ENCODE results near the gene KCNG4. TPM values are rescaled to one million over a fixed set of nuclear protein-coding genes. Genes with fewer than 3 reads are reported as not detected.

The KCNG4 gene
- polyA plus RNA-seq, 1 donor from 2014 or later, result not detected

DNA sequence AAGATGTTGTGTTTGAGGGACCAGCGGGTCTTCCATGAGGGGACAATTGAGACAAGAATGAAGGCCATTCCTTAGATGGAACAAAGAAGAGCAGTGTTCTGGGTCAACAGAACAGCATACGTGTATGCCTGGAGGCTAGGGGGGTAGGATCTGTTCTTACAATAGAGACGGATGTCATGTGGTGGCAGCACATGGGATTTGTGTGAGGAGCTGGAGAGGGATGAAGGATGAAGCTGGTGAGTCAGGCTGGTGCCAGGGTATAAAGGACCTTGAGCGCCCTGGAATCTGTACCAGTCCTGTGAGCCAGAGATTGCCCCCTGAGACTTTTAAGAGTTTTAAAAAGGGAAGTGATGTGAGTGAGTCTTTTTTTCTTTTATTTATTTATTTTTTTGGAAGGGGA, 32.1 kb upstream of the KCNG4 start:
- Mint-ChIP-seq H3K36me3 (no peaks in the 10 kb centered on the region), H3K4me1 (no peaks in the 10 kb centered on the region), H3K27ac (no peak overlapping the region), H3K4me3 (no peak overlapping the region), H3K27me3 (peaks cover 12% of the 10 kb centered on the region), H3K9me3 (no peaks in the 10 kb centered on the region)

DNA sequence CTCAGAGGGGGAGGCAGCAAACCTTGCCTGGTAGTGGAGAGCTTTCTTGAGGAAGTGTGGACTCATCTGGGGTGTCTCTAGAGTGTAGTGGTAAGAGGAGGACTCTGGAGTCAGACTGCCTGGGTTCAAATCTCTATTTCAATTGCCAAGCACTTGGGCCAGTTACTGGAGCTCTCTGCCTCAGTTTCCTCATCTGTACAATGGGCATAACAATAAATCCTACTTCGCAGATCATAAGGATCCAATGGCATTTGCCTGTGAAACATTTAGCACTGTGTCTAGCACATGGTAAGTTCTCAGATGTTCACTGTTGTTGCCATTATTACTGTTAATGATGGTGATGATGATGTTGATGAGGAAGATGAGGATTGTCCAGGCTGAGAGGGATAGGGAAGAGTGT, 31.2 kb upstream of the KCNG4 start:
- peaks cover 11% of the 10 kb centered on the region for H3K27me3 Mint-ChIP-seq
- no peak overlapping the region for H3K4me3 Mint-ChIP-seq

DNA sequence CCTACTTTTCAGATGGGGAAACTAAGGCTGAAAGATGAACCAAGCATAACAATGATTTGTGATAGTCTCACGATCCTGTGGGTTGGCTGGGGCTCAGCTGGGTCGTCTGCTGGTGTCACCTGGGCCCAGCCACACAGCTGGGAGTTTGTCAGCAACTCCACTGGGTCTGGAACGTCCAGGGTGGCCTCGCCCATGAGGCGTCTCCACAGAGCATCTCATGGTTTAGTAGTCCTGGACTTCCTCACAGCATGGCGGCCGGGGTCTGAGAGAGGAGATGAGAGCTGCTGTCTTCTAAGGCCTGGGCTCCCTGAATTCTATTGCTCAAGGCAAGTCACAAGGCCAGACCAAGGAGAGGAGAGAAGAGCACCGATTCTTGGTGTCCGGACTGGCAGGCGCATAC, 30.7 kb upstream of the KCNG4 start:
- no peaks in the 10 kb centered on the region for H3K4me1 Mint-ChIP-seq
- peaks cover 6% of the 10 kb centered on the region for H3K27me3 Mint-ChIP-seq
- H3K36me3 Mint-ChIP-seq, result no peaks in the 10 kb centered on the region
- peak overlapping the region in 1 of 4 donors; percentile 1 for H3K4me3 Mint-ChIP-seq
- no peaks in the 10 kb centered on the region for H3K9me3 Mint-ChIP-seq
- H3K27ac Mint-ChIP-seq, result no peak overlapping the region

More for the DNA sequence above, 31.2 kb upstream of the KCNG4 start:
- Mint-ChIP-seq H3K9me3 (no peaks in the 10 kb centered on the region), H3K4me1 (no peaks in the 10 kb centered on the region), H3K36me3 (no peaks in the 10 kb centered on the region), H3K27ac (no peak overlapping the region)

DNA sequence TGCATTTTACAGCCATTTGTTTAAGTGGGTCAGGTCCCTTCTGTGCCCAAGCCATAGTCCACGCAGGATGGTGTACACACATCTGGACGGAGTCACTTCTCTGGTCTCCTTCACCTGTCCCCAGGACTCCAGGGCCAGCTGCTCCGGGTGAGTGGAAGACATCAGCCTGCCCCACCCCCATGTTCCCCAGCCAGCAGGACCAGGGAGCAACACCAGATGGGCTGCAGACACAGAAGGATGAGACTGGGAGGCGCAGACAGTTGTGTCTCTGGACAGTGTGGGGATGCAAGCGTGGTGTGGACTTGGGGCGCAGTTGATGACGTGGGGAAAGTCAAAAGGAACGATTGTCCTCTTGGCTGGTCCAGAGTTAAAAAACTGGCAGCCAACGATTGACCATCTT, 30.3 kb upstream of the KCNG4 start:
- Mint-ChIP-seq H3K27ac (no peak overlapping the region), H3K27me3 (peaks cover 4% of the 10 kb centered on the region), H3K36me3 (no peaks in the 10 kb centered on the region), H3K9me3 (no peaks in the 10 kb centered on the region), H3K4me3 (no peak overlapping the region), H3K4me1 (no peaks in the 10 kb centered on the region)

DNA sequence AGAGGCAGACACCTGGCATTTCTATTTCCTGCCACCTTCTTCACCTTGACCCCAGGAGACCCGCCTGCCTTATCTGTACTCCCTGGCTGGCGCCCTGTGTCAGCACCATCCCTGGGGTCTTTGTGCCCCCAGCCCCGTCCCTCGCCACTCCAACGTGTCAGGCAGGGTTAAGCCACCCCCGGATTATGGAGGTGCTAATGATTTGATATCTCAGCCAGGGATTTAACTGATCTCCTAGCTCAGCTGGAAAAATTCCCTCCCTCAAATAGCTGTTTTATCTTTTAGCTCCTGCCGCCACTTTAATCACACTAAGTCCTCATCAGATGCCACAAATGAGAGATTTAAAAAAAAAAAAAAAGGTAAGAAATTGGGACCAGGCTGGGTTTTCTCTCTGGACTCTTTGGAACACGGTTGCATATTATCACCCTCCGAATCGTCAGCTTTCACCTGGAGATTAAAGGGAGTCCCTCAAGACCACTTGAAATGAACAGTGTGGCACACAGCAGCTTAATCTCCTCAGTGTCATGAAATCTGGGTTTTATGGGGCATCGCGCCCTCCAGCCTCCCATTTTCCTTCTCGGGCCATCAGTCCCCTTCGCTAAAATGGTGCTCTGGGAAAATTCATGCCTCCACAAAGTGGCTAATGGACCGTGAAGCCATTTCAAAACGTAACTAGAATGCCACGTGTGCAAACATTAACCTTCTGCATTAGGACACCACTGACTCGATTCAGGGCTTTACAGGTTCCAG, 28.7 kb upstream of the KCNG4 start:
- H3K27me3 Mint-ChIP-seq, result peaks cover 9% of the 10 kb centered on the region
- no peaks in the 10 kb centered on the region for H3K36me3 Mint-ChIP-seq
- no peaks in the 10 kb centered on the region for H3K9me3 Mint-ChIP-seq
- H3K4me1 Mint-ChIP-seq, result no peaks in the 10 kb centered on the region
- H3K27ac Mint-ChIP-seq, result no peak overlapping the region
- no peak overlapping the region for H3K4me3 Mint-ChIP-seq

DNA sequence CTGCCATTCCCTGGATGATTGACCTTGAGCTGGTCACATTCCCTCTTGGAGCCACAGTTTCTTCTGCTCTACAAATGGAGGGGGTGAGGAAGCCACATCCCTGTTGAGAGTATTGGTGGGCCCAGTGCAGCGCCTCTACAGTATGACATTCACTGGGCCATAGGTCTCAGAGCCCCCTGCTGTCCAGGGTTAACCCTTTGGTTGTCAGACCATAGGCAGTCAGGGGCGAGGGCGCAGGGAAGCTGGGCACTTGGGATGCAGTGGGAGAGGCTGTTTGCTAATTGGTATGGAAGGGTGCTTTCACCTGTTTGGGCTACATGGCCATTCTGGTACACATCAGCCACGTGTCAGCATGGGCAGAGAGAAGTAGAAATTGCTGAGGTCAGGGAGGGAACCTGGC, 27.6 kb upstream of the KCNG4 start:
- Mint-ChIP-seq H3K36me3 (no peaks in the 10 kb centered on the region), H3K9me3 (no peaks in the 10 kb centered on the region), H3K27ac (no peak overlapping the region), H3K27me3 (peaks cover 11% of the 10 kb centered on the region), H3K4me3 (no peak overlapping the region), H3K4me1 (no peaks in the 10 kb centered on the region)

DNA sequence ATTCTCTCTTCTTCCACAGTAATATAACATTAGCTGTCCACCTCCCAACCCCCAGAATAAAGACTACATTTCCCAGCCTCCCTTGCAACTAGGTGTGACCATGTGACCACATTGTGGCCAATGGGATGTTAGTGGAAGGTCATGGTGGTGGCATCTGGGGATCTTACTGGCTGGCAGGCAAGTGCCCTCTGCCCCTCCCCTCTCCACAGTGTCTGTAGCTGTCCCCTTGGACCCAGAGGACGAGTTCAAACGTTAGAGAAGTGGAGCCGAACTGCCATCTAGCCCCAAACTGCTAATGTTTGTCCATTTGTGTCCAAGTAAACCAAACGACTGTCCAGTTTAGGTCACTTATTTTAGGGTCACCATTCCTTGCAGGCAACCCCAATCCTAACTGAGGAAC, 26.6 kb upstream of the KCNG4 start:
- Mint-ChIP-seq H3K9me3 (no peaks in the 10 kb centered on the region), H3K4me3 (no peak overlapping the region), H3K27me3 (peaks cover 11% of the 10 kb centered on the region), H3K4me1 (no peaks in the 10 kb centered on the region), H3K27ac (no peak overlapping the region), H3K36me3 (no peaks in the 10 kb centered on the region)

DNA sequence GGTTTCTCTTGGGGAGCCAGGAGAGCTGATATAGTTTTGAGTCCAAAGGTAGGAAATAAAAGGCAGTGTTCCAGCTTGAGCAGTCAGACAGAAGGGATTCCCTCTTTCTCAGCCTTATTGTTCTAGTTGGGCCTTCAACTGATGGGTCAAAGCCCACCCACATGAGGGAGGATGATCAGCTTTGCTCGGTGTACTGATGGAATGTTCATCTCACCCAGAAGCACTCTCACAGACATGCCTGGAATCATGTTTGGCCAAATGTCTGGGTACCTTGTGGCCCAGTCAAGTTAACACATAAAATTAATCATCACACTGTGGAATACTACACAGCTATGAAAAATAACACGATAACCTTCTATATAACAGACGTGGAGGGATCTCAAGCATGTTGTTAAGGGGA, 23.1 kb upstream of the KCNG4 start:
- Mint-ChIP-seq H3K27me3 (peaks cover 10% of the 10 kb centered on the region), H3K4me3 (no peak overlapping the region), H3K4me1 (no peaks in the 10 kb centered on the region)

DNA sequence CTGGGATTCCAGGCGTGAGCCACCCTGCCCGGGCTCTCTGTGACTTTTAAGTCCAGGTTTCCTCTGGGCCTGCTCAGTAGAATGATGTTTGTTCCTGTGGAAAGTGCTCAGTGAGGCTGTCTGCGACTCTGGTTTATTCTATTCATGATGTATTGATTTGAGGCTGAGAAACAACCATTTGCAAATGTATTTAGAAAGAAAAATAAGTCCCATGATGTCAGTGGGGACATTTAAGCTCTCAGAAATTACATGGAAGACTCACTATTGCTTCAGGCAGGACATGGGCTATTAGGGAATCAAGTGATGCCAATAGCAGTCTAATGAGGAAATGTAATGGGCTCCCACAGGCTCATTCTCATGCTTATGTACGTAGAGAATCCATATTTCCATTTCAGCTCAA, 22.2 kb upstream of the KCNG4 start:
- Mint-ChIP-seq H3K9me3 (peaks cover 0 to 4% (median 2%) of the 10 kb centered on the region in 3 donors), H3K27ac (no peak overlapping the region), H3K27me3 (peaks cover 13% of the 10 kb centered on the region), H3K4me1 (no peaks in the 10 kb centered on the region), H3K36me3 (no peaks in the 10 kb centered on the region), H3K4me3 (no peak overlapping the region)

More for the DNA sequence above, 23.1 kb upstream of the KCNG4 start:
- H3K27ac Mint-ChIP-seq, result no peak overlapping the region
- H3K36me3 Mint-ChIP-seq, result no peaks in the 10 kb centered on the region
- peaks cover 0 to 4% (median 2%) of the 10 kb centered on the region in 3 donors for H3K9me3 Mint-ChIP-seq

DNA sequence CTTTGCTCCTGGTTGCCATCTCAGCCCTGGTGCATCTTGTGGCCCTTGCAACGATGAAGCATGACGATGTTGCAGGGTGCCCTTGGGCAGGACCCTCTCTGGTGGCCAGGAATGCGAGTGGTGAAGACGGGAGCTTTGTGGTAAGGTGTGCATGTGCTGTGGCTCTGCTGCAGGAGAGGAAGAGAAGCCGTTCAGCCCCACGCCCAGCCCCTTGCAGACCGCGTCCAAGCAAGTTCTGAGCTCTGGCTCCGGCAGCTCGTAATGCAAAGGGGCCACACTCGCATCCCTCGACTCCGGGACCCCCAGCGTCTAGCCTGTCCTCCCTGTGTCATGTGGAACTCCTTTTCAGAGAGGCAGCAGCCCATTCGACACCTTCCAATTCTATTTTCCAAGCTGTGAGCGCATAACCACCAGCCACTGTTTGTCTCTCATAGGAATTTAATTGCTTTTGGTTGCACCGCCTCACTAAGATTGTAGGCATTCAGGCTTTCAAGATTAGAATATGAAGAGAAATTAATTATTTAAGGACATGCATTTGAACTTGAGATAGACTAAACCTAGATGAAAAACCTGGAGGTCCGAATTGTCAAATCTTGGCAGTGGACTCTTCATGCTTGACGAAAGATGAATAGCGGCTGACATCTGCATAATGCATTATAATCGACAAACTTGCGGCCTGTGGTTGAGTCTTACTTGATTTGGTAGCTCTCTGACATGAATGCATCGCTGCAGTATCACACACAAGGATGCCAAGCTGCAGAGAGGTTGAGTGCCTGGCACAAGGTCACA, 21.1 kb upstream of the KCNG4 start:
- Mint-ChIP-seq H3K4me3 (no peak overlapping the region), H3K36me3 (no peaks in the 10 kb centered on the region), H3K27ac (no peak overlapping the region), H3K27me3 (peaks cover 13% of the 10 kb centered on the region), H3K4me1 (no peaks in the 10 kb centered on the region), H3K9me3 (peaks cover 0 to 4% (median 2%) of the 10 kb centered on the region in 3 donors)

DNA sequence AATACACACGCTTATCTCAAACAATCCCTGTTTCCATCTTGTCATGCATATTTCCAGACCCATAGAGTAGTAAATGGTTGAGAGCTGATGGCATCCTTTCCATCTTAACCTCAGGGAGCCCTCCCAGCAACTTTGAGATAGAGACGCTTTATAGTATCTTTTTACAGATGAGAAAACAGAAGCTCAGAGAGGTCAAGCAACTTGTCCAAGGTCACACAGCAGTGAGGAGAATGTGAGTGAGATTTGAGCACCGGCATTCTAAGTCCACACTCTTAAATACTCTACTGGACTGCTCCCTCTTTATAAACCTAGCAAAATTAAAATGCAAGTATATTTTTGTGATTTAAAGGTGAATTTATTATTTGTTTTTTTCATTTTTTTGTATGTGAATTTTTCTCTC, 19.9 kb upstream of the KCNG4 start:
- Mint-ChIP-seq H3K27ac (no peak overlapping the region), H3K4me1 (no peaks in the 10 kb centered on the region), H3K36me3 (no peaks in the 10 kb centered on the region), H3K27me3 (peaks cover 10% of the 10 kb centered on the region), H3K9me3 (peaks cover 0 to 5% (median 4%) of the 10 kb centered on the region in 3 donors), H3K4me3 (no peak overlapping the region)

DNA sequence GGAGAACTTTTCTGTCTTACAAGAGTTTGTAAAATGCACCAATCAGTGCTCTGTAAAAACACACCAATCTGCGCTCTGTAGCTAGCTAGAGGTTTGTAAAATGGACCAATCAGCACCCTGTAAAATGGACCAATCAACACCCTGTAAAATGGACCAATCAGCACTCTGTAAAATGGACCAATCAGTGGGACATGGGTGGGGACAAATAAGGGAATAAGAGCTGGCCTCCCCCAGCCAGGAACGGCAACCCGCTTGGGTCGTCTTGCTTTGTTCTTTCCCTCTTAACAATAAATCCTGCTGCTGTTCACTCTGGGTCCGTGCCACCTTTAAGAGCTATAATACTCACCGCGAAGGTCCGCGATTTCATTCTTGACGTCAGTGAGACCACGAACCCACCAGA, 18.5 kb upstream of the KCNG4 start:
- Mint-ChIP-seq H3K36me3 (no peaks in the 10 kb centered on the region), H3K4me3 (peak overlapping the region in 1 of 4 donors; percentile 56), H3K27ac (peak overlapping the region in 1 of 3 donors; percentile 5), H3K4me1 (peaks cover 0 to 3% (median 2%) of the 10 kb centered on the region in 3 donors), H3K27me3 (peaks cover 10% of the 10 kb centered on the region), H3K9me3 (peaks cover 0 to 7% (median 4%) of the 10 kb centered on the region in 3 donors)

DNA sequence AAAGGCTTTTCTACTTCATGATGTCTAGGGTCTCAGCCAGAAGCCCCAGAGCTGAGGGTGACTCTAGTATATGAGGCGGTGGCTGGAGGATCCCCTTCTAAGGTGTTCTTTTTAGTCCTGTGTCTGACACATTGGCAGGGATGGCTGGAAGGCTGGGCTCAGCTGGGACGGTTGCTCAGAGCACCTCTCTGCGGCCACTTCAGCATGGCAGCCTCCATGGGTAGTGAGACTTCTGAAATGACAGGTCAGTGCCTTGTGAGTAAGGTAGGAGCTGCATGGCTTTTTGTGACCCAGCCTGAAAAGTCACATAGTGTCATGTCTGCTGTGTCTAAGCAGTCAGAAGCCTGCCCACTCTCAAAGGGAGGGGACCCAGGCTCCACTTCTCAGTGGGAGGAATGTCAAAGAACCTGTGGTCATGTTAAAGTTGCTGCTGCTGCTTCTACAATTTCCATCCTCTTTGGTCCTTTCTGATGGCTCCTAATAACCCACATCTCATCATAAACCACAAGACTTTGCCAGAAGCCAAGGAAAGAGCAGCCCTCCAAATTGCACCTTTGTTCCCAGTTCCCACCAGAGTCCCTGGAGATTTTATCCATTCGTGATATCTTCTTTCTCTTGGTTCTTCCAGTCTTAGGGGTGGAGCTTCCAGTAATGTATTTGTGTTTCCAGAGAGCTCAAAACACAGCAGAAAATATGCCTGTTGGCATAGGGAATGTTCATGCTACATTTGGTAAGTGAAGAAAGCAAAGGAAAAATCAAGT, 15.4 kb upstream of the KCNG4 start:
- Mint-ChIP-seq H3K27ac (peak overlapping the region in 1 of 3 donors; percentile 52), H3K4me3 (no peak overlapping the region), H3K27me3 (peaks cover 13% of the 10 kb centered on the region), H3K9me3 (peaks cover 0 to 9% (median 4%) of the 10 kb centered on the region in 3 donors), H3K36me3 (no peaks in the 10 kb centered on the region), H3K4me1 (peaks cover 0 to 3% (median 2%) of the 10 kb centered on the region in 3 donors)

DNA sequence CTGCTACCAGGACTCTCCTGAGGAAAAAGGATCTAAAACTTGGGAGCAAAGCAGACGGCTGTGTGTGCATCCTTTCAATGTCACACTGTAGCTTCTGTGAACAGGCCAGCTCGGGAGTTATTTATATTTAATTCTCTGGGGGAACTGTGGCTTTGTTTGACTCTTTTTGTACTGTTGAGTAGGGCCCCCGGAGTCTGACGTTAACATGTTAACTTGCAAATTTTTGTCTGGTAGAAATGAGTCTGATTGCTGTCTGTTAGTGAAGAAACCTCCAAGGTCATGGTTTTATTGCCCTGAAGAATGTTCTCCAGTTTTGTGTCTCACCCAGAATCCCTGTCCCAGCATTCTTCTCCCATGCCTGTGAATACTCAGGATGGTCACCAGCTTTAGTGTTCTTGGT, 14.2 kb upstream of the KCNG4 start:
- Mint-ChIP-seq H3K4me3 (no peak overlapping the region), H3K36me3 (no peaks in the 10 kb centered on the region), H3K27me3 (peaks cover 12% of the 10 kb centered on the region), H3K27ac (peak overlapping the region in 1 of 3 donors; percentile 7), H3K9me3 (peaks cover 0 to 9% (median 4%) of the 10 kb centered on the region in 3 donors), H3K4me1 (peaks cover 0 to 3% (median 2%) of the 10 kb centered on the region in 3 donors)

DNA sequence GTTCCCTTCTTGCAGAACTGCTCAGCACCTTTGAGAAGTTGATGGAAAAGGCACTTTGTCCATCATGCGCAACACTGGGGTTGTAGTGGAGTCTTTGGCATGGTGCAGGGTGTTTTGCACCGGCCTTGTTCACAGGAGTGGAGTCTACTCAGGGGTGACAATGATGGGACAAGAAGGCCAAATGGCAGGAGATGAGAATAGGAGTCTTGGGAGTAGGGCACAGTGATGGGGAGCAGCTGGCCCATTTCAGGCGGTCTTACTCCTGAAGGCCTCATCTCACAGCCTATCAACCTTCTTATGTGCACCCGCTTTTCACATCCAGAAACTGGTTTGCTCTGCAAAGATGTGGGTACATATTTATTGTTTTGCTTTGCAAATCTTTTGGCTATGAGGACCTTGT, 13.4 kb upstream of the KCNG4 start:
- Mint-ChIP-seq H3K27ac (no peak overlapping the region), H3K27me3 (peaks cover 10% of the 10 kb centered on the region), H3K4me1 (peaks cover 0 to 3% (median 2%) of the 10 kb centered on the region in 3 donors), H3K36me3 (no peaks in the 10 kb centered on the region), H3K4me3 (no peak overlapping the region), H3K9me3 (peaks cover 0 to 7% (median under 1%) of the 10 kb centered on the region in 3 donors)

Measured in IgD-negative memory B cell (primary cell).